K562 (cell line): ENCODE results near the gene B3GAT2. TPM values are rescaled to one million over a fixed set of nuclear protein-coding genes. Genes with fewer than 3 reads are reported as not detected.

Experiments used
- ARID1B ChIP-seq: fragments of 450-650 bp; IDR thresholded peaks from 2 replicates; pipeline ENCODE4 v1.6.1; 2016; ENCODE audit warnings: antibody characterized with exemption, mild to moderate bottlenecking, inconsistent platforms
- ATF2 ChIP-seq: sonication (generic); formaldehyde crosslinking; IDR thresholded peaks from 2 replicates; pipeline ENCODE4 v1.8.1; 2022; ENCODE audit warnings: missing genetic modification reagents
- CBFA2T3 ChIP-seq: fragments of 450-650 bp; IDR thresholded peaks from 2 replicates; pipeline ENCODE4 v1.6.1; 2017
- CEBPG ChIP-seq, 3 experiments: fragments of 200-800 bp in 1 of 3; sonication (Bioruptor generic) in 1 of 3; sonication (generic) in 1 of 3; formaldehyde crosslinking in 1 of 3; IDR thresholded peaks in 2 of 3; conservative IDR thresholded peaks in 1 of 3; 2 replicates each; pipeline versions ENCODE4 v1.6.1 to v1.8.0; 2016 to 2022; ENCODE audit warnings: missing compliant biosample characterization in 2 of 3, missing genetic modification characterization in 2 of 3, mild to moderate bottlenecking in 1 of 3, missing genetic modification reagents in 1 of 3
- E2F1 ChIP-seq: sonication (generic); formaldehyde crosslinking; IDR thresholded peaks from 2 replicates; pipeline ENCODE4 v1.8.1; 2023; ENCODE audit warnings: mild to moderate bottlenecking, missing genetic modification reagents, moderate library complexity
- EP300 ChIP-seq: IDR thresholded peaks from 2 replicates; pipeline ENCODE4 v1.6.1; 2012; ENCODE audit warnings: low read length, improper control_type of control experiment
- HDAC2 ChIP-seq: fragments of 450-650 bp; IDR thresholded peaks from 2 replicates; pipeline ENCODE4 v1.6.1; 2016; ENCODE audit warnings: mild to moderate bottlenecking
- MAFF ChIP-seq: IDR thresholded peaks from 2 replicates; pipeline ENCODE4 v1.6.1; 2012; ENCODE audit warnings: low read length, improper control_type of control experiment
- MEF2D ChIP-seq: conservative IDR thresholded peaks from 2 replicates; pipeline ENCODE4 v1.6.1; 2016; ENCODE audit warnings: low read depth, missing genetic modification characterization, missing compliant biosample characterization
- SMAD4 ChIP-seq: fragments of 250-450 bp; sonication (Bioruptor Pico); conservative IDR thresholded peaks from 2 replicates; pipeline ENCODE4 v1.8.0; 2021; ENCODE audit warnings: inconsistent platforms, mild to moderate bottlenecking, moderate library complexity
- TEAD4 ChIP-seq, 2 experiments: sonication (generic) in 1 of 2; formaldehyde crosslinking in 1 of 2; IDR thresholded peaks; 2 replicates each; pipeline versions ENCODE4 v1.6.1 to v1.8.0; 2012 to 2022; ENCODE audit warnings: borderline replicate concordance in 1 of 2, inconsistent platforms in 1 of 2, low read length in 1 of 2, mild to moderate bottlenecking in 1 of 2, missing genetic modification reagents in 1 of 2
- ZBTB11 ChIP-seq, 3 experiments: fragments of 200-800 bp in 1 of 3; fragments of 250-450 bp in 1 of 3; fragments of 450-650 bp in 1 of 3; sonication (Bioruptor Pico) in 1 of 3; sonication (Bioruptor generic) in 1 of 3; formaldehyde crosslinking in 1 of 3; IDR thresholded peaks; 2 replicates each; pipeline versions ENCODE4 v1.6.1 to v1.8.0; 2016 to 2022; ENCODE audit warnings: mild to moderate bottlenecking in 2 of 3, missing genetic modification characterization in 2 of 3, missing compliant biosample characterization in 1 of 3, moderate library complexity in 1 of 3
- ZBTB49 ChIP-seq: sonication (generic); formaldehyde crosslinking; IDR thresholded peaks from 2 replicates; pipeline ENCODE4 v1.8.0; 2022; ENCODE audit warnings: missing genetic modification reagents, mild to moderate bottlenecking, borderline replicate concordance
- ZNF217 ChIP-seq: sonication (generic); formaldehyde crosslinking; IDR thresholded peaks from 2 replicates; pipeline ENCODE4 v1.8.0; 2022; ENCODE audit warnings: mild to moderate bottlenecking, missing genetic modification reagents
- ZNF311 ChIP-seq: fragments of 250-450 bp; sonication (Bioruptor Pico); IDR thresholded peaks from 2 replicates; pipeline ENCODE4 v1.4.0; 2020; ENCODE audit warnings: mild to moderate bottlenecking, moderate library complexity
- polyA plus RNA-seq, 8 experiments: library from polyadenylated mRNA; depleted of rRNA in 4 of 8; stranded (reverse) in 5 of 8; unstranded in 3 of 8; fragments of >200 nt; fragmentation: Nextera tagmentation in 2 of 8; fragmentation: Illumina TruSeq in 1 of 8; extraction: Ambion mirVana in 2 of 8; extraction: Trizol in 1 of 8; gene quantifications; 2 replicates each; pipeline versions ENCODE4 v1.2.1 to v1.2.3, GENCODE V29; 2011 to 2014; ENCODE audit warnings: inconsistent platforms in 1 of 8, missing spikeins in 1 of 8
- total RNA-seq, 7 experiments: library from RNA; depleted of rRNA in 6 of 7; stranded (reverse); fragments of >200 nt in 6 of 7; fragmentation: Illumina TruSeq in 2 of 7; extraction: Trizol in 2 of 7; gene quantifications; 2 replicates each; pipeline versions ENCODE4 v1.2.1 to v1.2.3, GENCODE V29; 2011 to 2021; ENCODE audit warnings: low replicate concordance in 1 of 7

B3GAT2 gene
- total and polyA plus RNA-seq, 9 of the 15 experiments (the other 6 are each of a cell fraction or from before 2014, with no cell fraction given) = 0.01 to 0.43 (median 0.04) TPM; not detected in 4

GRCh38 chr6:70839286-70840266 lies 117.3 kb downstream of the B3GAT2 start (continued):
- TF ChIP-seq ATF2 (CRISPR knock-in tag) (no peak), CBFA2T3 (peak; percentile 61), ZBTB11 (CRISPR knock-in tag; IDR thresholded peaks at IDR 0.05) (no peak), TEAD4 (IDR thresholded peaks at IDR 0.05; ENCODE audit: low read length) (peak; percentile 72; the same call in 1 of the 2 replicates), TEAD4 (CRISPR knock-in tag; IDR thresholded peaks at IDR 0.05; ENCODE audit: borderline replicate concordance) (no peak), ARID1B (peak; percentile 42), ZNF217 (CRISPR knock-in tag) (no peak), HDAC2 (peak; percentile 41; the same call in 1 of the 2 replicates), SMAD4 (0 out of 2 replicates have a peak, but pooled peaks have one; percentile 14), MAFF (no peak), ZNF311 (CRISPR knock-in tag) (no peak), MEF2D (tag) (no peak), CEBPG (CRISPR knock-in tag; IDR thresholded peaks at IDR 0.05) (peak; percentile 65; the same call in 1 of the 2 replicates), CEBPG (tag; conservative IDR thresholded peaks at IDR 0.05 in 1 of 2, IDR thresholded peaks at IDR 0.05 in 1 of 2) (peak in 1 of 2 experiments; percentile 84; a peak in 2 of 4 replicates), E2F1 (no peak), EP300 (peak; percentile 41), ZBTB49 (CRISPR knock-in tag) (no peak)
